Fibroblast of skin of scalp (primary cell): ENCODE measurements around the gene DPP10. TPM values are rescaled to one million over a fixed set of nuclear protein-coding genes. Genes with fewer than 3 reads are reported as not detected.
"Not testable (repeated sequence)": the region's sequence is repeated elsewhere in the genome, so short reads cannot be mapped to it uniquely, and the experiment has no call there.

Source experiments
- DNase-seq: peaks from one replicate; pipeline ENCODE4 v3.0.0-alpha.2; 2013
- polyA plus RNA-seq, 2 experiments: library from polyadenylated mRNA; unstranded; fragments of 120-200 nt; gene quantifications; one replicate each; pipeline ENCODE4 v1.2.1, GENCODE V29; 2013; ENCODE audit not compliant: insufficient read length in 2 of 2

Gene DPP10
- not detected for polyA plus RNA-seq (2013, experiment 1 of 2; ENCODE audit: insufficient read length)
- polyA plus RNA-seq (2013, experiment 2 of 2; ENCODE audit: insufficient read length): 0.47 TPM

DNA sequence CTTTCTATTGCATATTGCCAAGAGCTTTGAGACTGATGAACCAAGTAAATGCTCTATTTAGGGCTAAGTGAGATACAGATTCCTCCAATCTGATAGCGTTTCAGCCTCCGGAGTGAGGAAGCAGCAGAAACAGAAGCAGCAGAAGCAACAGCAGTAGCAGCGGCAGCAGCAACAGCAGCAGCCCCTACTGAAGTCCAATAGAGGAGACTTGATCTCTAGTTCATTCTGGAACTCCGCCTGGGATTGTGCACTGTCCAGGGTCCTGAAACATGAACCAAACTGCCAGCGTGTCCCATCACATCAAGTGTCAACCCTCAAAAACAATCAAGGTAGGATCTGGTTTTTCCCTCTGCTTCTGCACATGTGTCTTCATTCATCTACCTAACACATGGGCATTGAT is at the start of gene DPP10:
TSS of gene DPP10 (plus strand) at position 132 of the 400 bp plus-strand sequence.
- DNase-seq: peak; percentile 0

DNA sequence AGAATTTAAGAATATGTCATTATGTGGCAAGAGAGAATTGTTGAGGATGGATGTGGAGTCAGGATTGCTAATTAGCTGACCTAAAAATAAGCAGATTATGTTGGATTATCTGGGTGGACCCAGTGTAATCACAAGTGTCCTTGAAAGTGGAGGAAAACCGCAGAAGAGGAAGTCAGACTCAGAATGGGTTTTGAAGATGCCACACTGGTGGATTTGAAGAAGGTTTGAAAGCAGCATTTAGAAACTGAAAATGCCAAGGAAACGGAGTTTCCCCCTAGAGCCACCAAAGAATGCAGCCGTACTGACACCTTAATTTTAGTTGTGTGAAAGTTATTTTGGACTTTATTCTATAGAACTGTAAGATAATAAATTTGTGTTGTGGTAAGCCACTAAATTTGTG is 41.6 kb upstream of the DPP10 start:
- no peak for DNase-seq

DNA sequence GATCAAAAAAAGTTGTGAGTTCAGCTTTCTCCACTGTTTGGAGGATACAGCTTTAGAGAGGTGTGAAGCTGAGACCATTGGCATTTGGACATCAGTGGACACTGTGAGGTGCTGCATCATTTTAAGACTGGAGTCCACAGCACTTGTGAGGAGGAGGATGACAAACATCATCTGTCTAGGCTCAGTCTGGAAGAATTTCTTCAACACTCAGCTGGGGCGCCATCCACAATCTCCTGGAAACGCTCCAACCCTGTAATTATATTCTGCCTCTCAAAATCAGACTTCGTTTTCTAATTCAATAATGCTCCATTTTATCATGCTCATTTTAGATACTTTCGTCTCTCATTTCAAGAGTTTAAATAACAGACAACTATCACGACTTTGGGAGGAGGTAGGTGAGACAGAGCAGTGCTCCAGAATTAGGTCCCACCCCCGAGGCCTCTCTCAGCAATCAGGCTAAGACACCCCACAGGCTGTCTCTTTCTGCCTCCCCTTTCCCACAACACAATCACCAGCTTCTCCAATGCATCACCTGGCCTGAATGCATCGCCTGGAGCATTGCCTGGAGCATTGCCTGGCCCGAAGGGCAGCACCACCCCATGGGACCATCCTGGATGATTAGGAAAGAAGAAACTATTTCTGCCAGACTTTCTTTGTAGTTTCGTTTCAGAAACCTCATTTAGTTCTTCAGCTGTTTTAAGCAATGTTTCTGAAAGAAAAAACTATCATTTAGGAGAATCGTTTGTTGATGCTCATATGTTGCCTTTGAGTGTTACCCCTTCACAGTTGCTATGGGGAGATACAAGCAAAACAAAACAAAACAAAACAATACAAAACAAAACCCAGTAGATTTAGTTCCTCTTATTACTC is 37.0 kb upstream of the DPP10 start:
- DNase-seq: no peak

DNA sequence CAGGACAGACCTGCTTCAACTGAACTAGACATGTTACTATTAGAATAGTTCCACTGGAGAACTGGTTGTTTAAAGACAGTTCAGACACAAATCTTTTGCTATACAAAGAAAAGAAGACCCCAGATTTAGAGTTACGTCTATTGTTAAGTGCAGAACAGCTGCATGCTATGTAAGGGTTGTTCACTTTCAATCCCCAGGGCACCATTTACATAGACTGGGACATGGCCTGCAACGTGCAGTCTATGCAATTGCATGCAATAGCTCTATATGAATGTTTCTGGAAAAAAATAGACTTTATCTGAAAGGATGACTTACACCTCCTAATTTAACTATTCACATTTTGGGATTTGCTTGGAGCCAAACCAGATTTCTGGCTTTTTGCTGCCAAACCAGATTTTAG is 36.1 kb upstream of the DPP10 start:
- no peak for DNase-seq

DNA sequence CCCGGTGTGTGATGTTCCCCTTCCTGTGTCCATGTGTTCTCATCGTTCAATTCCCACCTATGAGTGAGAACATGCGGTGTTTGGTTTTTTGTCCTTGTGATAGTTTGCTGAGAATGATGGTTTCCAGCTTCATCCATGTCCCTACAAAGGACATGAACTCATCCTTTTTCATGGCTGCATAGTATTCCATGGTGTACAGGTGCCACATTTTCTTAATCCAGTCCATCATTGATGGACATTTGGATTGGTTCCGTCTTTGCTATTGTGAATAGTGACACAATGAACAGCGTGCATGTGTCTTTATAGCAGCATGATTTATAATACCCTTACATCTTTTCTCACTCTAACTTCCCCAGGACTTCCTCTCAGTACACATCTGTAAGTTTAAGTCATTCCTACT is 35.1 kb upstream of the DPP10 start:
- not testable (repeated sequence) for DNase-seq

DNA sequence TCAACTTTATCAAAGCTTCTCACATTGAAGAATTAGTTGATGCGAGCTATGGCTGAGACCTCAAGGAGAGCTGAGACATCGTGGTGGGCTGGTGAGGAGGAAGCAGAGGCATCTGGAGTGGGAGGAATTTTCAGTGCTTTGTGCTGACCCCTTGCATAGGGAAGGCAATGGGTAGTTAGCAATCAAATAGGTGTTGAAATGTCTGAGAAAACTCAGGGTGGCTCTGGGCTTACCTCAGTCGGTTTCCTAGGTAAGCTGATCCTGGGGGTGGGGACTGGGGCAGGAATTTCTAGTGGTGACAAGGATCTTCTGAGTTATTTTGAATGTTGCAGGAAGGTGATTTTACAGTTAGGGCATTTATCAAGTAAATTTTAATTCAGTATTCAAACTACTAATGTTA is 20.7 kb upstream of the DPP10 start:
- no peak for DNase-seq

DNA sequence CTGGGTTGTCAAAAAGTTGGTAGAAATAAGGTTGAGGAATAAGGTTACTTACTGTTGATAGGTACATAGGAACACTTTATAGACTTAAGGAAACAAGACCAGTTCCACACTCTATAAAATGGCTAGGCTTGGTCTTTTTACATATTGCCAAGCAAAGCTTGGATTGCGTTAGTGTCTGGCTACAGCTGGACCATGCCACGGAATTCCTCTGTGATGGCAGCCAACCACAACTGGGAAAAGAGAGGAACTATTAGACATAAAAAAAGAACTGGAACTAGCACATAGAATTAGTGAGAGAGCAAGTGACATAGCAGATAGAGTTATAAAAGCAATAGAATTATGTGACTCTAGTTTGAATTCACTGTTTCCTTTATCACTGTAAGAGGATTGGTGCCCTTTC is 17.7 kb upstream of the DPP10 start:
- DNase-seq: no peak

DNA sequence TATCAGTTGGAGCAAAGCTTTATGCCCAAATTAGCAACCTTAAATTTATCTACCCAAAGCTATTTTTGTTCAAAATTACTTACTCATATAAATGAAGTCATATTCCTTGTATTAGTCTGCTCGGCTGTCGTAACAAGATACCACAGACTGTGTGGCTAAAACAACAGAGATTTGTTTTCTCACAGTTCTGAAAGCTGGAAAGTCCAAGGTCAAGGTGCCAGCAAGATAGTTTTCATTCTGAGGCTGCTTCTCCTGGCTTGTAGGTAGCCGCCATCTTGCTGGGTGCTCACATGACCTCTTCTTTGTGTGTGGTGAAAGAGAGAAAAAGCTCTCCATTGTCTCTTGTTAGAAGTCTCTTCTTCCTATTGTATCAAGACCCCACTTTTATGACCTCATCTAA is 15.7 kb upstream of the DPP10 start:
- no peak for DNase-seq

DNA sequence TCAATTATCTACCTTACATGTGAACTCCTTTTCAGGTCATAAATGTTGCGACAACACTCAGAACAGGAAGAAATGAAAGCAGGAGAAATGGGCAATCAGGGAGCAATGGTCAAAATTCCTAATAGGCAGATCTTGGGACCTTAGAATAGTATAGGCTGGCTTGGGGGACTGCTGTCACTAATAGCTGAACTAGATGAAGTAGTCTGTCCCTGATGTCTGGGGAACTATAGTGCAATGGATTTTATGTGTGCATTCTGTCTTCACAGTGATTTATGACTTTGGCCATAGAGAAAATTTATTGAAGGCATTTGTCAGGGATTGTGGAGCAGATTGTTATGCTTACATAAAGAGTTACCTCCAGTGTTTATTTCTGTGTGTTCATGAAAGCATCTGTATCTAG is 6.1 kb upstream of the DPP10 start:
- no peak for DNase-seq

DNA sequence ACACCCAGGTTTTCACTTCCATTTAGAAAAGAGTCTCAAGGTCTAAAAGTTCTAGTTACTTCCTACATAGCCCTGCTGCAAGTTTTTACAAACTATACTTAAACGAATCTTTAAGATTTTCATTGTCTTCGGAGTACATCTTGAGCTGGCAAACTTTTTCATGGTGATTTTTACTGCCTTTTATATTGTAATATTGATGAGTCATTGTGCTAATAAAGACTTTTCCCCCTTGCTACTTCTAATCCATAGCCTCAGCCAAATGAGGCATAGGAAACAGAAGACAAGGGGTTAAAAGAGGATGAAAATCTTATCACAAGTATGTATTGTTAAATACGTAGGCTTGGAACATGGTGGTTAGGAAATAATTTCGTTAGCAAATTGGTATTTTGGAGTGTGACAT is 4.1 kb downstream of the DPP10 start:
- no peak for DNase-seq

DNA sequence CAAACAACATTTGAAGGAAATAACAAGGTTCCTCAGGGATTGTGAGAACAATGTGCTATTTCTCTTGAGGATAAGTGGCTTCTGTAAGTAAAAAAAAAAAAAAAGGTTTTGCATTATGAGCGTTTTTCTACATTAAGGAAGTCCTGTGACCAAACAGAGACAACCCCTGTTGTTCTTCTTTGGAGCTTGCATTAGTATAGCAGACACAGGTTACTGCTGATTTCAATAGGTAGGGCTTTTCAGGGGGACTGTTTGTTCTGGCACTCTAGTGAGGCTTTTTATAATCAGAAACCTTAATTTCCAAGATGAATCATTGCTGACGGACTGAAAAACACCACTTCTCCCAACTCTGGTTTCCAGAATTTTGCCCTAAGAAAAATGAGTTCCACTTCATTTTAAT is 8.2 kb downstream of the DPP10 start:
- no peak for DNase-seq

DNA sequence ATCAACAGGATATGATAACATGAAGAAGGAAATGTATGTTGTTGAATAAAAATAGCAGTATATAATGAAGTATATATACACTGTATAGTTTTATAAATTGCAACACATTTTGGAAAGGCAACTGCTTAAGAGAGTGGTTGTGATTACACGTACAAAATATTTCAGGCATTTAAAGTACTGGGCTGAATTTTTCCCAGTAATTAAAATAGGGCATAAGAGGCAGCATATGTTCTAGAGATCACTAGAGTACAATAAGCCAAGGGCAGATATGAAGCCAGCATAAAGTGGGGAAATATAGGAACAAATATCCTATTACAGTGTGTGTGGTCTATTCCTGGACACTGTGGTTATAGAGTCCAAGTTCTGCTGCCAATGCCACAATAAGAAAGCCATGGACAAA is 14.1 kb downstream of the DPP10 start:
- no peak for DNase-seq

DNA sequence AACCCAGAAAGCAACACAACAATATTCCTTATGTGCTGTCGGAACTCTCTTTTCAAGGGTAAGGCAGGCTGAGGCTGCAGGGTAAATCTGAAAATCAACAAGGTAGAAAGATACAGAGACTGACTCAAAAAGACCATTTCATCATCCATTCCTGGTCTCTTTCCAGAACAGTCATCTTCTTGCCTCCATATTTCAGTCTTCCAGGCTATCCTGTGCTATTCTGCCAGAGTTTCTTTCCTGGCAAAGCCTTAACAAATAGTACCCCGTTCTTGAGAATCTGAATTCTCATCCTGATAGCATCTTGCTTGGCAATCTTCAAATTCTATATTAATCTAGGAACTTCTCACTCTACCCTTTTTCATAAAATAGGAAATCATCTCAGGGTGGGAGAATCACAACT is 15.5 kb downstream of the DPP10 start:
- DNase-seq: no peak

DNA sequence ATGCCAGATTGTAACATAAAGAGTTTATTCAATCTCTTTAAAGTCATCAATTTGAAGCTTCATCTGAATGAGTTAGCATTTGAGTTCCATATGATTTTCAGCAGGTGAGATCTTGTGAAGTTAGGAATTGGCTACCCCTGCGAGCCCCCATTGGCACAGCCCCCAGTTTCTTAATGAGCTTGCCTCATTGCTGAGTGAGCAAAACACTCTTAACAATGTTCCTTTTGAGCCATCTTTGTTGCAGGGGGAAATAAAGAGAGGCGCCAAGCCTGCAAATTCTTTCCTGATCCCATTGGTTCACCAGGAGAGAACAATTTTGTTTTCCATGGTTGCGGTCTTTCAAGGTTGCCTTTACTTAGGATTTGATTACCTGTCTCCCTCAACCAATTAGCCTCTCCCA is 18.7 kb downstream of the DPP10 start:
- DNase-seq: no peak

DNA sequence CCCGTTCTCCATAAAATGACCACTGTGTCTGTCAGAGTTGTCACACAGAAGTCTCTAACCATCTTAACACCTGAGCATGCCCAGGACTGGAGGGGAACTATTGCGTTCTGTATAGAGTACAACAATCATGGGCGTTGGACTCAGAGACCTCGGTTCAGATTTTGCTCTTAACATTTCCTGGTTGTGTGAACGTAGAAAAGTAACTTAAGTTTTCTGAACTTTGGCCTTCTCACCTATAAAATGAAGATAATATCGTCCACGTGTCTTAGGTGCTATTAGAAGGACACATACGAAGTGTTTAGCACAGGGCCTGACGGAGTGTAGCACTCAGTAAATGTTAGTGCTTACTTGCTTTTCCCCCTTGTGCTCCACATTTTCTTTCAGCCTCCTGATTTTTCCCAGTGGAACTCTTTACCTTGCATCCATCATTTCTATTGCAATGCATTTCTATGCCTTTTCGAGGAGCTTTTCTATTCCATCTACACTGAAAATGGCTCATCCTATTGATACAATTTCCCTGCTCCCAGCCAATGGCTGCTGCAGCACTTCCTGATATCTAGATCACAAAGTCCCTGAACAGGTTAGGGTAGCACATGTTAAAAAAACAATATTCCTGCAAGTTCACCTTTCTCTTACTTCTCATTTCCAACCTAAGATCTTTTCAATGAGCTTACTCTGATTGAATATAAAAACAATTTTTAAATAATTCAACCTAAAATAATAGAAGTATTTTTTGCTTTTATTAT is 22.7 kb downstream of the DPP10 start:
- DNase-seq: no peak

DNA sequence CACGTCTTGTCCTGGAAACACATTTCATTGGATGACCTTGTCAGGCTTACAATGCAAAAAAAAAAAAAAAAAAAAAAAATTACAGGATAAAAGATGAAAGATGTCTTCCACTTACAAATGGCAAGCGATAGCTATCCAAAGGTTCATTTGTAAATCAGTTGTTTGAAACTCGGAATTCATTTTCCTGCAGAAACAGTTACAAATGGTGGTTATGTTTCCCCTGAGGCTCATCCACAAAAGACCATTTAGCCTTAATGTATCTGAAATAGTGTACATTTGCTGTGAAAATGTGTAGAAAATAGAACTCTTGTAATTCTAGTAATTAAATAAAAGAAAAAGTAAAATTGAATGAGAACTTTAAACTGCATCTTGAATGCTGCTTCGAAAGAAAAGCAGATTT is 25.9 kb downstream of the DPP10 start:
- no peak for DNase-seq

DNA sequence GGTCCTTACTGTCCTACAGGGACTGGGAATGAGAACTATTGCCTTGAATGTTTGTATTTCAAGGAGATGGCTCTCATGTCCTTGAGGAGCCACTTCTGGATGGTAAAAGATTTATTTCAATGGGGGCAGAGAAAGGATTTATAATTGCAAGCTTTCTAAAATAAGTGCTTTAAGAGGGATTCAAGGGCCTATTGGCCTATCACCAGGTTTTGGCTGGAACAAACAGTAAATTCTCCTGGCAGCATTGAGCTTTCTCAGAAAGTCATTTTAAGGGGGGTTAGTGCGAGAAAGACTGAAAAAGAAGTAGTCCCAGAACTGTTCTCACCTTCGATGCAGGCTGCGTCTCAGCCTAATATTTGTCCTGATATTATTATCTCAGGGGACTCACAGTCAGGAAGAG is 29.8 kb downstream of the DPP10 start:
- no peak for DNase-seq

DNA sequence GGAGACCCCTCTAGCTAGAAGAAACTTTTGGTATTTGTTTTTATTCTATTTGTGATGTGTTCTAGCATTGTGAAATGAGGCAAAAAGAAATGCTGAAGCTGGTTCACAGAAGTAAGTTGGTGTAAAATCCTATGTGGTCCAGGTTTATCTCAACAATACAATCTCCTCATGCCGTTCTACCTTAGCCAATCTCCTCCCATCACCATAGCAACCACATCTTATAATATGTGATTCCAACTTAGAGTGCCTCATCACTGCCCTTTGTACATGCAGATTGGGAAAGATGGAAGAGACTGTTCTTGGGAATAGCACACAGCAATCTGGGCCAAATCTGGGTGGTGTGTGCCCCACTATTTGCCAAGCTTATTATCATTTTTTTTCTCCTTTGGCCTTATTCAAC is 30.3 kb downstream of the DPP10 start:
- DNase-seq: no peak

DNA sequence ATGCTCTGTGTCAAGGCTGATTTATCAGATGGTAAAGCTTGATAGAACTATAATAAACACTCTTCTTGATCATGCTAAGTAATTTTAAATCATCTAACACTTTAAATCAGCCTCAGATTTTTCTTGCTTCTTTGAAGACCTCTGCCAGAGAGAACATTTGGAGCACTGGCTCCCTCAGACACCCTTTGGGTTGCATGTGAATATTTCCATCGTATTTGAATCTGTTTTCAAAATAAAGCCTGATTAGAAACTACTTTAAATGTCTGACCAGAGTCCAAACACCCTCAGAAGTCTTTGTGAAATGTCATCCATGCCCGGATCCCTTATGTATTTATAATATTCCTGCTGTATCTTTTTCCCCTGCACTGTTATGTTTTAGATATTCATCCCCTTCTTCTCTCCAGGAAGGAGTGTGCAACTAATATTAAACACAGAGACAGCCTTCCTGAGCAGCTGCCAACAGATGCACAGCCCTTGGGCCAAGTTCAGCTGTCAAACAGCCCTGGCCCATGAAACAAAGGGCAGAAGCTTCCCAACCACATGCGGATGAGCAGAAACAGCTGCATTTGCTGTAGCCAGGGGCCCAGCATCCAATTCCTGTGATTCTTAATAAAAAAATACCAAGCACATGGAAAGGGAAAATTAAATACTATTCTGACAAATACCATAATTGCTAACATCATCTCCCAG is 46.5 kb downstream of the DPP10 start:
- no peak for DNase-seq

DNA sequence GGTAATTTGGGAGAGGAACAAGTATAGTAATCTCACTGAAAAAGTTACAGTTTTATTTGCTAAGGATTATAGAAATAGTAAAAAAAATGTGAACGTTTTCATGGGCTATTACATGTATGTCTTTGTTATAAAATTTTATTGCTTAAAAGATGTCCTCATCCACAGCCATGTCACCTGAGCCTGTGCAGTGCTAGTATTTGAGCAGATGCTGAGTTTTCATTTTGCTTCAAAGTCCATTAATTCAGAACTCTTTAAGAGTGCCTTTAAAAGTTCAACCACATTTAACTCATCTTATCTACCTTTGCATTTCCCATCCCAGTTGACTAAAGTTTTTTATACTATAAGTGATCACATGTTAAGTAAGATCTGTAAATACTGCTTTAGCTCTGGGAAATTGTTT is 52.6 kb downstream of the DPP10 start:
- DNase-seq: no peak

DNA sequence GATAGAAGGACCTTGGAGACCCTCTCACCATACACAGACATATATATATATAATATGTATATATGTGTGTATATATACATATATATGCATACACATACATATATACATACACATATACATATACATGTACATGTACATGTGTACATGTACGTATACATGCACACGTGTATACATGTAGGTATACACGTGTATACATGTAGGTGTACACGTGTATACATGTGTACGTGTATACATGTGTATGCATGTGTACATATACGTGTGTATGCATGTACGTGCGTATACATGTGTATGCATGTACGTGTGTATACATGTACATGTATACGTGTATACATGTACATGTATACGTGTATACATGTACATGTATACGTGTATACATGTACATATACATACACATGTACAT is 54.5 kb downstream of the DPP10 start:
- DNase-seq: no peak

DNA sequence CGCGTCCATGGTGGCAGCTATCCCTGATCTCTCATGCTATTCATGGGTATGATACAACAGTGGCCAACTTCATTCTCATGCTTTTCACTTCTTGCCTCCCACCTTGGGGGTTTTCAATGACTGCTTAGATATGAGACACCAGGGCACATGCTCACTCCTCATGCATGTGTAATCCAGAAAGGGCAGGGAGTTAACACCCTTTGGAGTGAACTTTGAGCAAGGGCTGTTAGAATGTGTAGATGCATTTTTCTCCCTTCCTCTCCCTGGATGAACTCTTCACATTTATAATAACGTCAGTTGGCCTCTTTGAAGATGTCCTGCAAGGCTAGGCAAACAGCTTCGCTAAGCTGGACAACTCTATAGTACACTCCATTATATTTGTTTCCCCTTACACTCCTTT is 56.7 kb downstream of the DPP10 start:
- DNase-seq: no peak

DNA sequence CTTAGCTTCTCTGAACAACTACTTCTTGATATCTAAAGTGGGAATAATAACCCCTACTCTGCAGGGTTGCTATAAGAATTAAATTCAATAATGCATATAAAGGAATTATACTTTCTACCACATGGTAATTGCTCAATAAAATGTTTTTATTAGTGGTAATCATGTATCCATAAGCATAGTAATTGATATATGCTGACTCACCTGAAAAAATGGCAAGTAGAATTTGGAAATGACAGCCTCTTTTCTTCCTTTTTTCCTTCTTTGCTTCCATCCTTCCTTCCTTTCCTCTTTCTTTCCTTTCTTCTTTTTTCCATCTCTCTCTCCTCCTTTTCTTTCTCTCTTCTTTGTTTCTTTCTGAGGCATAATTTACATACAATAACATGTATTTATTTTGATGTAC is 65.3 kb downstream of the DPP10 start:
- no peak for DNase-seq
